Measurements from ENCODE around the gene ZNF408. TPM values are rescaled to one million over a fixed set of nuclear protein-coding genes. Genes with fewer than 3 reads are reported as not detected.

The ZNF408 gene
- total and polyA plus RNA-seq, 2 of the 13 experiments (the other 11 are each of a cell fraction or from before 2014, with no cell fraction given) = 11.2 to 12.5 TPM

DNA sequence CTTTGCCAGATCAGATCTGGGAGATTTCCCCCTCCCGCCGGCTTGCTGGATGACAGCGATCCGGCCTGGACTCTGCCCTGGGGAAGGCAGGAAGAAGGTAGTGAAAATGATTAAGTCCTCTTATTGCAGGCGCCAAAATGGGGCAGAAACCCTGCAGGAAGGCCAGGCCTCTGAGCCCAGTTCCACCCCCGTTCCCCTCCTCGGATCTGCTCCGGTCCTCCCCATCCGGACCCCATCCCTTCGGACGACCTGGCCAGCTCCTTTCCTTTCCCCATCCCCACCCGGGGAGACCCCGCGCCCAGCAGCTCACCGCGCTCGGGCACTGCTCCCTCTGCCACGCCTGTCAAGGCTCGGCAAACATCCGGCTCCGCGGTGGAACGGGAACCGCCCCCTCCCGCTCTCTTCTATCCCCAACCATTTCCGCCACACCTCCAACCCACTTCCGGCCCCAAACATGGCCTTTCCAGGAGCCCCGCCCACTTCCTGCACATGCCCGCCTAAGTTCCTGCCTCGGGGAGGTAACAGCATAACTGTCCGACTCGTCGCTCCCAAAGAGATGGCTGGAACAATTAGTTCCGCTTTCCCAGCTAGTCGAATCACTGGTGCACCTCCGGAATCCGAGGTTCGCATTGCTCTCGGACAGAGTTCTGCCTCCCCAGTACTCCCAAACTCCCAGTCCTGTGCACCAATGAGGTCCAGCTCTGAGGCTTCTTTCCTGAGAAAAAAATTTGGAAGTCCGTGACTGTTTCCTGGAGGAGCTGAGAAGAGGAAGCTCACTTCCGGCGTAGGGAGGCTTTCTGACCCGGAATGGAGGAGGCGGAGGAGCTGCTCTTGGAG is at the start of gene ZNF408, which contains the start of gene ARHGAP1 (continued):
- TF ChIP-seq IRF1 (CRISPR knock-in tag; IDR thresholded peaks at IDR 0.05; ENCODE audit: low read depth) (no peak), KDM5A (IDR thresholded peaks at IDR 0.05; ENCODE audit: borderline replicate concordance, low read length) (peak; percentile 100), MAFG (CRISPR knock-in tag; IDR thresholded peaks at IDR 0.05) (no peak), JUND (CRISPR knock-in tag; IDR thresholded peaks at IDR 0.05) (no peak), ZNF230 (CRISPR knock-in tag; IDR thresholded peaks at IDR 0.05) (peak; percentile 73; the same call in 1 of the 2 replicates), ZNF772 (CRISPR knock-in tag; IDR thresholded peaks at IDR 0.05) (peak; percentile 61; the same call in 1 of the 2 replicates), ZNF567 (CRISPR knock-in tag; IDR thresholded peaks at IDR 0.05; ENCODE audit: borderline replicate concordance) (no peak; the same call in 1 of the 2 replicates), ZFP36L1 (CRISPR knock-in tag; IDR thresholded peaks at IDR 0.05) (peak; percentile 72; the same call in 1 of the 2 replicates), SMC3 (IDR thresholded peaks at IDR 0.05; ENCODE audit: low read length) (peak; percentile 21; the same call in 1 of the 2 replicates), ATAD3A (CRISPR knock-in tag; IDR thresholded peaks at IDR 0.05) (no peak), ZNF225 (CRISPR knock-in tag; IDR thresholded peaks at IDR 0.05) (peak; percentile 72; the same call in 1 of the 2 replicates), MAFF (IDR thresholded peaks at IDR 0.05; ENCODE audit: low read depth, low read length) (no peak), SPEN (CRISPR knock-in tag; IDR thresholded peaks at IDR 0.05; ENCODE audit: low read depth) (peak; percentile 84), MED8 (CRISPR knock-in tag; IDR thresholded peaks at IDR 0.05; ENCODE audit: insufficient replicate concordance) (peak; percentile 56), PHF8 (CRISPR knock-in tag; IDR thresholded peaks at IDR 0.05) (peak; percentile 75), HNRNPH1 (optimal IDR thresholded peaks at IDR 0.05; ENCODE audit: low read depth, low read length) (peak; percentile 71), ZNF670 (CRISPR knock-in tag; IDR thresholded peaks at IDR 0.05; ENCODE audit: borderline replicate concordance) (peak; percentile 51; the same call in 1 of the 2 replicates), SOX13 (IDR thresholded peaks at IDR 0.05) (no peak), SOX13 (CRISPR knock-in tag; conservative IDR thresholded peaks at IDR 0.05 in 1 of 2, IDR thresholded peaks at IDR 0.05 in 1 of 2) (peak in 1 of 2 experiments; percentile 5; a peak in 1 of 4 replicates), ZNF704 (CRISPR knock-in tag; IDR thresholded peaks at IDR 0.05; ENCODE audit: borderline replicate concordance) (peak; percentile 71; the same call in 1 of the 2 replicates), MXI1 (IDR thresholded peaks at IDR 0.05; ENCODE audit: borderline replicate concordance, low read depth, low read length) (peak; percentile 98; the same call in 2 of the 3 replicates), ZSCAN20 (CRISPR knock-in tag; IDR thresholded peaks at IDR 0.05; ENCODE audit: borderline replicate concordance) (peak; percentile 77; the same call in 1 of the 2 replicates), MBNL3 (CRISPR knock-in tag; conservative IDR thresholded peaks at IDR 0.05) (no peak), ZNF800 (CRISPR knock-in tag; IDR thresholded peaks at IDR 0.05) (peak; percentile 54; the same call in 1 of the 2 replicates), MIER2 (CRISPR knock-in tag; IDR thresholded peaks at IDR 0.05) (no peak), ZNF160 (CRISPR knock-in tag; IDR thresholded peaks at IDR 0.05) (peak; percentile 53; the same call in 1 of the 2 replicates), NCOR1 (IDR thresholded peaks at IDR 0.05; ENCODE audit: borderline replicate concordance, low read length) (peak; percentile 83; the same call in 1 of the 2 replicates)
